ENCODE data around the gene EZH2. TPM values are rescaled to one million over a fixed set of nuclear protein-coding genes. Genes with fewer than 3 reads are reported as not detected.

EZH2 gene
- total and polyA plus RNA-seq, 4 donors: 2.0 to 21.3 (median 2.5) TPM

DNA sequence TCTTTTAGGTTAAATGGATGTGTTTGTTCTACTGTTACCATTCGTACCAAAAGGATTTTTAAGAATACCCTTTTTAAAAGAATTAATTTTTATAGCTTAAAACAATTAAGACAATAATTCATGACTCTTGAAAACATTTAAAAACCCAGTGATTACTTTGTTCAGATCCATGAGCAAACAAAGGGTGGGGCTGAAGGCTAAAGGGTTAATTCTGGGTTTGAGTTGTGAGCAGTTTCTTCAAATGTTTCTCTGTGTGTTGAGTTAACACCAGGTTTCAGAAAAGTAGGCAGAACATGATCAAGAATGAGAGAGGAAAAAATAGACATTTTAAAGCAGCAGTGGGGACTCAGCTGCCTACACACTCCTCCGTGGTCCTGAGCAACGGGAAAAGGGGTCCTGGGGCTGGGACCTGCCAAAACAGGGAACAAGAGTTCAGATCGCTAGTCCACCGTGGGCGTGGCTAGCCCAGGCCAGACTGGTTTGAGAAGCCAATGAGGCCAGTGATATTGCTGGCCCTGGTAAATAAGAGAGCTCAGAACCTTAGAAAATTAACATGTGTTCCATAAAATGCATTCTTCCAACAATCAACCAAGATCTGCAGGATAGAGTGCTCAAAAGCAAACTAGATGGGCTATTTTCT is 14.9 kb upstream of the EZH2 start:
- no peaks in the 10 kb centered on the region for H3K27me3 ChIP-seq (ENCODE audit: control insufficient read depth in 4 of 4, insufficient read depth in 4 of 4, low read length in 3 of 4)
- H3K9ac ChIP-seq (ENCODE audit: low read depth in 1 of 2, low read length in 2 of 2): no peak overlapping the region
- no peak for DNase-seq (ENCODE audit: low spot score)
- TF ChIP-seq EGR1 (IDR thresholded peaks at IDR 0.05; ENCODE audit: low read depth in 2 of 2) (no peak), RAD21 (IDR thresholded peaks at IDR 0.05) (no peak), HNF4A (conservative IDR thresholded peaks at IDR 0.05) (no peak), ZBTB33 (IDR thresholded peaks at IDR 0.05) (no peak), FOXA1 (IDR thresholded peaks at IDR 0.05) (no peak), JUND (IDR thresholded peaks at IDR 0.05) (no peak)
- TF ChIP-seq, protein P1, sequence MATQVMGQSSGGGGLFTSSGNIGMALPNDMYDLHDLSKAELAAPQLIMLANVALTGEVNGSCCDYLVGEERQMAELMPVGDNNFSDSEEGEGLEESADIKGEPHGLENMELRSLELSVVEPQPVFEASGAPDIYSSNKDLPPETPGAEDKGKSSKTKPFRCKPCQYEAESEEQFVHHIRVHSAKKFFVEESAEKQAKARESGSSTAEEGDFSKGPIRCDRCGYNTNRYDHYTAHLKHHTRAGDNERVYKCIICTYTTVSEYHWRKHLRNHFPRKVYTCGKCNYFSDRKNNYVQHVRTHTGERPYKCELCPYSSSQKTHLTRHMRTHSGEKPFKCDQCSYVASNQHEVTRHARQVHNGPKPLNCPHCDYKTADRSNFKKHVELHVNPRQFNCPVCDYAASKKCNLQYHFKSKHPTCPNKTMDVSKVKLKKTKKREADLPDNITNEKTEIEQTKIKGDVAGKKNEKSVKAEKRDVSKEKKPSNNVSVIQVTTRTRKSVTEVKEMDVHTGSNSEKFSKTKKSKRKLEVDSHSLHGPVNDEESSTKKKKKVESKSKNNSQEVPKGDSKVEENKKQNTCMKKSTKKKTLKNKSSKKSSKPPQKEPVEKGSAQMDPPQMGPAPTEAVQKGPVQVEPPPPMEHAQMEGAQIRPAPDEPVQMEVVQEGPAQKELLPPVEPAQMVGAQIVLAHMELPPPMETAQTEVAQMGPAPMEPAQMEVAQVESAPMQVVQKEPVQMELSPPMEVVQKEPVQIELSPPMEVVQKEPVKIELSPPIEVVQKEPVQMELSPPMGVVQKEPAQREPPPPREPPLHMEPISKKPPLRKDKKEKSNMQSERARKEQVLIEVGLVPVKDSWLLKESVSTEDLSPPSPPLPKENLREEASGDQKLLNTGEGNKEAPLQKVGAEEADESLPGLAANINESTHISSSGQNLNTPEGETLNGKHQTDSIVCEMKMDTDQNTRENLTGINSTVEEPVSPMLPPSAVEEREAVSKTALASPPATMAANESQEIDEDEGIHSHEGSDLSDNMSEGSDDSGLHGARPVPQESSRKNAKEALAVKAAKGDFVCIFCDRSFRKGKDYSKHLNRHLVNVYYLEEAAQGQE (IDR thresholded peaks at IDR 0.05): no peak
- TF ChIP-seq, protein P2, sequence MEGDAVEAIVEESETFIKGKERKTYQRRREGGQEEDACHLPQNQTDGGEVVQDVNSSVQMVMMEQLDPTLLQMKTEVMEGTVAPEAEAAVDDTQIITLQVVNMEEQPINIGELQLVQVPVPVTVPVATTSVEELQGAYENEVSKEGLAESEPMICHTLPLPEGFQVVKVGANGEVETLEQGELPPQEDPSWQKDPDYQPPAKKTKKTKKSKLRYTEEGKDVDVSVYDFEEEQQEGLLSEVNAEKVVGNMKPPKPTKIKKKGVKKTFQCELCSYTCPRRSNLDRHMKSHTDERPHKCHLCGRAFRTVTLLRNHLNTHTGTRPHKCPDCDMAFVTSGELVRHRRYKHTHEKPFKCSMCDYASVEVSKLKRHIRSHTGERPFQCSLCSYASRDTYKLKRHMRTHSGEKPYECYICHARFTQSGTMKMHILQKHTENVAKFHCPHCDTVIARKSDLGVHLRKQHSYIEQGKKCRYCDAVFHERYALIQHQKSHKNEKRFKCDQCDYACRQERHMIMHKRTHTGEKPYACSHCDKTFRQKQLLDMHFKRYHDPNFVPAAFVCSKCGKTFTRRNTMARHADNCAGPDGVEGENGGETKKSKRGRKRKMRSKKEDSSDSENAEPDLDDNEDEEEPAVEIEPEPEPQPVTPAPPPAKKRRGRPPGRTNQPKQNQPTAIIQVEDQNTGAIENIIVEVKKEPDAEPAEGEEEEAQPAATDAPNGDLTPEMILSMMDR (IDR thresholded peaks at IDR 0.05; ENCODE audit: low read depth, low read length, missing input control): no peak
- H3K9me3 ChIP-seq (ENCODE audit: control insufficient read depth in 4 of 4, low read length in 3 of 4): no peaks in the 10 kb centered on the region
- H3K36me3 ChIP-seq (ENCODE audit: control insufficient read depth in 4 of 4, insufficient read depth in 3 of 4, low read depth in 1 of 4, low read length in 3 of 4): no peaks in the 10 kb centered on the region
- 42% methylated on average over 6 of the region's 6 CpGs for WGBS
- no peaks in the 10 kb centered on the region for H3K4me1 ChIP-seq (ENCODE audit: control insufficient read depth in 4 of 4, insufficient read depth in 4 of 4, low read length in 3 of 4)
- no peak overlapping the region for H3K27ac ChIP-seq (ENCODE audit: low read depth in 1 of 2, low read length in 2 of 2)
- H3K4me3 ChIP-seq (ENCODE audit: low read depth in 1 of 3, low read length in 3 of 3): no peak overlapping the region

- Histone ChIP-seq H3K4me1 (ENCODE audit: control insufficient read depth in 4 of 4, insufficient read depth in 4 of 4, low read length in 3 of 4) (no peaks in the 10 kb centered on the region), H3K9me3 (ENCODE audit: control insufficient read depth in 4 of 4, low read length in 3 of 4) (no peaks in the 10 kb centered on the region), H3K36me3 (ENCODE audit: control insufficient read depth in 4 of 4, insufficient read depth in 3 of 4, low read depth in 1 of 4, low read length in 3 of 4) (no peaks in the 10 kb centered on the region), H3K9ac (ENCODE audit: low read depth in 1 of 2, low read length in 2 of 2) (no peak overlapping the region), H3K4me3 (ENCODE audit: low read depth in 1 of 3, low read length in 3 of 3) (no peak overlapping the region), H3K27ac (ENCODE audit: low read depth in 1 of 2, low read length in 2 of 2) (no peak overlapping the region), H3K27me3 (ENCODE audit: control insufficient read depth in 4 of 4, insufficient read depth in 4 of 4, low read length in 3 of 4) (no peaks in the 10 kb centered on the region)
- WGBS: 77% methylated on average over 2 of the region's 2 CpGs
- DNase-seq (ENCODE audit: low spot score): no peak
- TF ChIP-seq RXRA (IDR thresholded peaks at IDR 0.05) (no peak), SP1 (IDR thresholded peaks at IDR 0.05) (no peak), HNF4G (IDR thresholded peaks at IDR 0.05) (no peak), ZBTB33 (IDR thresholded peaks at IDR 0.05) (no peak), NR2F2 (IDR thresholded peaks at IDR 0.05) (no peak), RAD21 (IDR thresholded peaks at IDR 0.05) (no peak), ATF3 (IDR thresholded peaks at IDR 0.05) (no peak), TAF1 (conservative IDR thresholded peaks at IDR 0.05) (no peak), JUND (IDR thresholded peaks at IDR 0.05) (no peak), YY1 (IDR thresholded peaks at IDR 0.05) (no peak), EGR1 (IDR thresholded peaks at IDR 0.05; ENCODE audit: low read depth in 2 of 2) (no peak)
- TF ChIP-seq, protein P3, sequence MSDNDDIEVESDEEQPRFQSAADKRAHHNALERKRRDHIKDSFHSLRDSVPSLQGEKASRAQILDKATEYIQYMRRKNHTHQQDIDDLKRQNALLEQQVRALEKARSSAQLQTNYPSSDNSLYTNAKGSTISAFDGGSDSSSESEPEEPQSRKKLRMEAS (IDR thresholded peaks at IDR 0.05): no peak
- TF ChIP-seq, protein P2 (IDR thresholded peaks at IDR 0.05; ENCODE audit: low read depth, low read length, missing input control): no peak
Observed at GRCh38 chr7:148894591-148894990, 10.5 kb upstream of the EZH2 start.

All from liver (tissue), 9 donors.